K562 (cell line): Measurements from ENCODE around the gene HNRNPU. TPM values are rescaled to one million over a fixed set of nuclear protein-coding genes. Genes with fewer than 3 reads are reported as not detected.

Experiments used
- CHAMP1 ChIP-seq: fragments of 450-650 bp; IDR thresholded peaks from 2 replicates; pipeline ENCODE4 v1.6.1; 2016; ENCODE audit warnings: mild to moderate bottlenecking
- EP300 ChIP-seq: IDR thresholded peaks from 2 replicates; pipeline ENCODE4 v1.6.1; 2012; ENCODE audit warnings: low read length, improper control_type of control experiment
- GABPB1 ChIP-seq: sonication (generic); formaldehyde crosslinking; IDR thresholded peaks from 2 replicates; pipeline ENCODE4 v1.8.0; 2022; ENCODE audit warnings: mild to moderate bottlenecking, missing genetic modification reagents
- IRF2 ChIP-seq: sonication (generic); formaldehyde crosslinking; IDR thresholded peaks from 2 replicates; pipeline ENCODE4 v1.8.1; 2022; ENCODE audit warnings: mild to moderate bottlenecking, missing genetic modification reagents
- LCOR ChIP-seq: sonication (generic); formaldehyde crosslinking; IDR thresholded peaks from 2 replicates; pipeline ENCODE4 v1.8.0; 2022; ENCODE audit warnings: mild to moderate bottlenecking, missing genetic modification reagents
- MYNN ChIP-seq, 2 experiments: sonication (generic); formaldehyde crosslinking in 1 of 2; IDR thresholded peaks; 2 replicates each; pipeline versions ENCODE4 v1.5.0 to v1.6.1; 2016 to 2020; ENCODE audit warnings: antibody characterized with exemption in 1 of 2, missing genetic modification reagents in 1 of 2
- NRF1 ChIP-seq, 2 experiments: fragments of 450-650 bp; IDR thresholded peaks in 1 of 2; conservative IDR thresholded peaks in 1 of 2; 2 replicates each; pipeline ENCODE4 v1.6.1; 2014; ENCODE audit warnings: mild to moderate bottlenecking in 2 of 2
- POLR3A ChIP-seq: IDR thresholded peaks from 2 replicates; pipeline ENCODE4 v1.6.1; 2011; ENCODE audit warnings: borderline replicate concordance, mild to moderate bottlenecking, moderate library complexity; ENCODE audit not compliant: insufficient read length, insufficient read depth; ENCODE audit errors: extremely low read depth
- RREB1 ChIP-seq: fragments of 250-450 bp; sonication (Bioruptor Pico); IDR thresholded peaks from 2 replicates; pipeline ENCODE4 v1.4.0; 2020
- SMARCA4 ChIP-seq: fragments of 450-650 bp; IDR thresholded peaks from 2 replicates; pipeline ENCODE4 v1.6.1; 2016
- STAT6 ChIP-seq: sonication (generic); formaldehyde crosslinking; IDR thresholded peaks from 2 replicates; pipeline ENCODE4 v1.8.1; 2023; ENCODE audit warnings: mild to moderate bottlenecking, missing genetic modification reagents
- TSC22D4 ChIP-seq: fragments of 450-650 bp; IDR thresholded peaks from 2 replicates; pipeline ENCODE4 v1.6.1; 2016; ENCODE audit warnings: missing genetic modification characterization, missing biosample characterization, control low read depth
- U2AF2 ChIP-seq: fragments of 200-400 bp; formaldehyde crosslinking; optimal IDR thresholded peaks from 2 replicates; pipeline ENCODE3; 2017; ENCODE audit warnings: low read depth, mild to moderate bottlenecking, low read length
- ZNF253 ChIP-seq: fragments of 250-450 bp; sonication (Bioruptor Pico); conservative IDR thresholded peaks from 2 replicates; pipeline ENCODE4 v1.6.1; 2021; ENCODE audit warnings: mild to moderate bottlenecking
- polyA plus RNA-seq, 8 experiments: library from polyadenylated mRNA; depleted of rRNA in 4 of 8; stranded (reverse) in 5 of 8; unstranded in 3 of 8; fragments of >200 nt; fragmentation: Nextera tagmentation in 2 of 8; fragmentation: Illumina TruSeq in 1 of 8; extraction: Ambion mirVana in 2 of 8; extraction: Trizol in 1 of 8; gene quantifications; 2 replicates each; pipeline versions ENCODE4 v1.2.1 to v1.2.3, GENCODE V29; 2011 to 2014; ENCODE audit warnings: inconsistent platforms in 1 of 8, missing spikeins in 1 of 8
- total RNA-seq, 7 experiments: library from RNA; depleted of rRNA in 6 of 7; stranded (reverse); fragments of >200 nt in 6 of 7; fragmentation: Illumina TruSeq in 2 of 7; extraction: Trizol in 2 of 7; gene quantifications; 2 replicates each; pipeline versions ENCODE4 v1.2.1 to v1.2.3, GENCODE V29; 2011 to 2021; ENCODE audit warnings: low replicate concordance in 1 of 7
- TF ChIP-seq, protein P1 (sequence below): fragments of 250-450 bp; sonication (Bioruptor Pico); IDR thresholded peaks from 2 replicates; pipeline ENCODE4 v1.8.0; 2022; ENCODE audit warnings: moderate library complexity, mild to moderate bottlenecking, inconsistent platforms

HNRNPU gene
- total and polyA plus RNA-seq, 9 of the 15 experiments (the other 6 are each of a cell fraction or from before 2014, with no cell fraction given), result 159 to 777 (median 577) TPM

DNA sequence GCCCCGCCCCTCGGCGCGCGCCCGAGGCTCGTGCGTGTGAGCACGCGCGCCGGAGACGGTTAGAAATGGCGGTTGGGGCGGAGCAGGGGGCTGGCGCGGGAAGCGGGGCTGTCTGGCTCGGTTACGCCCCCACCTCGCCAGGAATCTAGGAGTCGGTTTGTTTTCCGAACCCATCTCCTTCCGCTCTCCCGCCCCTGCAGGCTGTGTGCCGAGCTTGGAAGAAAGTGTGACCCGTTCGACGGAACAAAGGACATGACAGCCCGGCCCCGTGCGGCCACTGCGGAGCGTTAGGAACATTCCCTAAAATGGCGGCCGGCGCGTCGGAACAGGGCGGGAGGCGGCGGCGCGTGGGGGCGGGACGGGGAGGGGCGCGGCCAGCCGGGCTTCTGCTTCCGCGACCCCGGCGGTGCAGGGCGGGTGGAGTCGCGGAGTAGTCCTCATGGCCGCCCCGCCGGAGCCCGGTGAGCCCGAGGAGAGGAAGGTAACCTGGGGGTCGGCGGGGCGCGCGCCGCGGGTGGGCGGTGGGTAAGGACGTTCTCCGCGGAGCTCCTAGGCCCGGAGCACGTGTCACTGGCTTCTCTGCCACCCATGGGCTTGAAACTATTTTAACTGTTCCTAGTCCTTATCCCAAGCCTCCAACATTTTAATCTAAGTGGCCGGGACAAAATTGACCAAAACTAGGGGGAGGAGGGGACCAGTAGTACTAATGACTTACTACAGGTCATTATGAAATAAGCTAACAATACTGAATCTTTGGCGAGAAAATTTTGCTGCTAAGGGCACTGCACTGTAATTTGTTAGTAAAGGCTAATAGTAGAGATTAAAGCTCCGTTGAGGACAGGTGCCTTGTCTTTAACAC is 28.8 kb downstream of the HNRNPU start, which contains the start of gene COX20 (continued):
- no peak; the same call in 1 of the 2 replicates for TF ChIP-seq MYNN (IDR thresholded peaks at IDR 0.05)
- no peak for TF ChIP-seq MYNN (CRISPR knock-in tag; IDR thresholded peaks at IDR 0.05)
- TF ChIP-seq EP300, result 0 out of 2 replicates have a peak, but pooled peaks have one; percentile 40
- TF ChIP-seq ZNF253 (CRISPR knock-in tag), result no peak
- no peak for TF ChIP-seq TSC22D4 (tag)
- TF ChIP-seq RREB1, result no peak
- TF ChIP-seq GABPB1 (CRISPR knock-in tag), result peak; percentile 63; the same call in 1 of the 2 replicates
- no peak for TF ChIP-seq SMARCA4
- TF ChIP-seq STAT6 (CRISPR knock-in tag), result no peak
- no peak for TF ChIP-seq U2AF2
- peak; percentile 73 to 75 for TF ChIP-seq NRF1 (conservative IDR thresholded peaks at IDR 0.05 in 1 of 2, IDR thresholded peaks at IDR 0.05 in 1 of 2)
- TF ChIP-seq POLR3A, result no peak
- TF ChIP-seq IRF2, result no peak
- peak; percentile 42; the same call in 1 of the 2 replicates for TF ChIP-seq LCOR (CRISPR knock-in tag)
- TF ChIP-seq CHAMP1, result 0 out of 2 replicates have a peak, but pooled peaks have one; percentile 49
- TF ChIP-seq, protein P1, sequence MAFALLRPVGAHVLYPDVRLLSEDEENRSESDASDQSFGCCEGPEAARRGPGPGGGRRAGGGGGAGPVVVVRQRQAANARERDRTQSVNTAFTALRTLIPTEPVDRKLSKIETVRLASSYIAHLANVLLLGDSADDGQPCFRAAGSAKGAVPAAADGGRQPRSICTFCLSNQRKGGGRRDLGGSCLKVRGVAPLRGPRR, result no peak
